GM12872 (cell line): ENCODE data around the gene MLST8.

Source experiments
- TF ChIP-seq, protein P1 (sequence below): IDR thresholded peaks from 3 replicates; pipeline ENCODE4 v1.5.1; 2011; ENCODE audit warnings: low read depth, mild to moderate bottlenecking, low read length, moderate library complexity; ENCODE audit not compliant: insufficient read depth

MLST8 gene

DNA sequence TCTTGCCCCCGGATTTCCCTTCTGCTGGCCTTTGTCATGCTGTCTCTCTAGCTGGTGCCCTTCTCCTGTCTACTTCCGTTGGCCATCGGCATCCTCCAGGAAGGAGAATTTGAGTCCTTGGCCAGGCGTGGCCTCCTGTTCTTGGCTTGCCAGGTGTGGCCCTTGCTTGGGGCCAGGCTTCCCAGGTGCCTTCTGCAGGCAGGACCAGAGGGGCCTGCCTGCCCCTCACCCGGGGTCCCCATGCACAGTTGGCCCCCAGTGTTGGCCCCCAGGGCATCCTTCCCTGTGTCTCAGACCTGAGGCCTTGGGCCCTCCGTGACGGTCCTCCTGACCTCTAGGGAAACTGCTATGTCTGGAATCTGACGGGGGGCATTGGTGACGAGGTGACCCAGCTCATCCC is 2.6 kb downstream of the MLST8 start:
- TF ChIP-seq, protein P1, sequence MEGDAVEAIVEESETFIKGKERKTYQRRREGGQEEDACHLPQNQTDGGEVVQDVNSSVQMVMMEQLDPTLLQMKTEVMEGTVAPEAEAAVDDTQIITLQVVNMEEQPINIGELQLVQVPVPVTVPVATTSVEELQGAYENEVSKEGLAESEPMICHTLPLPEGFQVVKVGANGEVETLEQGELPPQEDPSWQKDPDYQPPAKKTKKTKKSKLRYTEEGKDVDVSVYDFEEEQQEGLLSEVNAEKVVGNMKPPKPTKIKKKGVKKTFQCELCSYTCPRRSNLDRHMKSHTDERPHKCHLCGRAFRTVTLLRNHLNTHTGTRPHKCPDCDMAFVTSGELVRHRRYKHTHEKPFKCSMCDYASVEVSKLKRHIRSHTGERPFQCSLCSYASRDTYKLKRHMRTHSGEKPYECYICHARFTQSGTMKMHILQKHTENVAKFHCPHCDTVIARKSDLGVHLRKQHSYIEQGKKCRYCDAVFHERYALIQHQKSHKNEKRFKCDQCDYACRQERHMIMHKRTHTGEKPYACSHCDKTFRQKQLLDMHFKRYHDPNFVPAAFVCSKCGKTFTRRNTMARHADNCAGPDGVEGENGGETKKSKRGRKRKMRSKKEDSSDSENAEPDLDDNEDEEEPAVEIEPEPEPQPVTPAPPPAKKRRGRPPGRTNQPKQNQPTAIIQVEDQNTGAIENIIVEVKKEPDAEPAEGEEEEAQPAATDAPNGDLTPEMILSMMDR: no peak

DNA sequence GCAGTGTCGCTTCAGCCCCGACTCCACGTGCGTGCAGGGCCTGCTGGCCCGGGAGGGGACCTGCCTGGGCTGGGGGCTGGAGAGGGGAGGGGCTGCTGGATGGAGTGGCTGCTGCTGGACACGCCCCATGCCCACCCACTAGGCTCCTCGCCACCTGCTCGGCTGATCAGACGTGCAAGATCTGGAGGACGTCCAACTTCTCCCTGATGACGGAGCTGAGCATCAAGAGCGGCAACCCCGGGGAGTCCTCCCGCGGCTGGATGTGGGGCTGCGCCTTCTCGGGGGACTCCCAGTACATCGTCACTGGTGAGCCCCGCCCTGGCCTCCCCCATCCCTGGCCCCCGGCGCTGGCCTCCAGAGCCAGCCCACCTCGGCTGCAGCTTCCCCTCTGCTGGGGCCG is 3.1 kb downstream of the MLST8 start:
- TF ChIP-seq, protein P1: no peak

DNA sequence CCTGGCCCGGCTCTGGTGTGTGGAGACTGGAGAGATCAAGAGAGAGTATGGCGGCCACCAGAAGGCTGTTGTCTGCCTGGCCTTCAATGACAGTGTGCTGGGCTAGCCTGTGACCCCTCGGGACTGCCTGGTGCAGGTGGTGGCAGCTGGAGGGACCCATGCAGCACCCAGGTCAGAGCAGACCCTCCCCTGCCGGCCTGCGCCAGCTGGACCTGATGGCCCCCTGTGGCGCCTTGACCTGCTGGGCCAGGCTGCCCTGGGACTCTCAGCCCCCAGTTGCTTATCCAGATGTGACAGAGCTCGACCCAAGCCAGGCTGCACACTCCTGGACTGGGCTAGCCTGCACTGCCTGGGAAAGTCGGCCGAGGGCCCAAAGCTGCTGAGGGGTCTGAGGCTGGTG is 3.5 kb downstream of the MLST8 start:
- TF ChIP-seq, protein P1: no peak

DNA sequence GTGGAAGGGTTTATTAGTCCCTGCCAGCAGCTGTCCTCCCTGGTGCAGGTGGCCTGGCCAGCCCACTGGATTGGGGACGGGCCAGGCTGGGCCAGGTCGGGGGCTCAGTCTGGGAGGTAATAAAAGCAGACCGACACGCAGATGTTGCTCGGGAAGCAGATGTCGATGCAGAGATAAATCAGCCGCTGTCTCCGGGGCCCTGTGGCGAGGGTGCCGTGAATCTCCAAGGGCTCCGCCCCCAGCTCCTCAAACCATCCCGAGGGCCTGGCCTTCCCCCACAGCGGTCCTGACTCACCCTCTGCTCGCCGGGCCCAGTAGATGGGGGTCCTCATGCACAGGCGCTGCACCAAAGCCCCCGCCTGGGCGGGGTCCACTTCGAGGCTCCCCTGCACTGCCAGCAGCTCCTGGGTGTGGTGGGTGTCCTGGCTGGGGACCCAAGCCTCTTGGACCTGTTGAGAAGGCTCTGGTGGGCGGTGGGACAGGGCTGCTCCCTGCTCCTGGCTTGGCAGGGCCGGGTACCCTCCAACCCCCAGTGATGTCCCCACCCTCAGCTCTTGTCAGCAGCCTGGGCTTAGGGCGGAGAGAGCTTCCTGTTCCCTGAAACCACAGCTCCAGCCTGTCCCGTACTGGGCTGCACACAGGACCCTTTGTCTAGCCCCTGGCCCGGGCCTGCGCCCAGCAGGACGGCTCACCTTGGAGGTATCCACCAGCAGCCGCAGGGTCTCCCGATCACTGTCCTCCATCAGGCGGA is 4.2 kb downstream of the MLST8 start:
- TF ChIP-seq, protein P1: no peak

DNA sequence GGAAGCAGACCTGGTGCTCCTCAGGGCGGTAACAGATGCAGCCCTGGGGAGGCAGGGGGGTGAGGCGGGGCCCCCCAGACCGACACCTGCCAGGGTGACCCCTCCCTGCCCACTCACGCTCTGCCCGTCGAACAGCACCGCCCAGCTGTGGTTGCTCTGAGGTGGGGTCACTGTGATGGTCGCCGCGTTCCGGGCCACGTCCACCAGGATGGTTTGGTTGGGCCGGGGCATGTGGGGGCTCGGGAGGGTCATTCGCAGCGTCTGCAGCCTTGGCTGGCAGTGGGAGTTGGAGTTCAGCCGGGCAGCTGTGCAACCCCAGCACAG is 4.7 kb downstream of the MLST8 start:
- TF ChIP-seq, protein P1: no peak

DNA sequence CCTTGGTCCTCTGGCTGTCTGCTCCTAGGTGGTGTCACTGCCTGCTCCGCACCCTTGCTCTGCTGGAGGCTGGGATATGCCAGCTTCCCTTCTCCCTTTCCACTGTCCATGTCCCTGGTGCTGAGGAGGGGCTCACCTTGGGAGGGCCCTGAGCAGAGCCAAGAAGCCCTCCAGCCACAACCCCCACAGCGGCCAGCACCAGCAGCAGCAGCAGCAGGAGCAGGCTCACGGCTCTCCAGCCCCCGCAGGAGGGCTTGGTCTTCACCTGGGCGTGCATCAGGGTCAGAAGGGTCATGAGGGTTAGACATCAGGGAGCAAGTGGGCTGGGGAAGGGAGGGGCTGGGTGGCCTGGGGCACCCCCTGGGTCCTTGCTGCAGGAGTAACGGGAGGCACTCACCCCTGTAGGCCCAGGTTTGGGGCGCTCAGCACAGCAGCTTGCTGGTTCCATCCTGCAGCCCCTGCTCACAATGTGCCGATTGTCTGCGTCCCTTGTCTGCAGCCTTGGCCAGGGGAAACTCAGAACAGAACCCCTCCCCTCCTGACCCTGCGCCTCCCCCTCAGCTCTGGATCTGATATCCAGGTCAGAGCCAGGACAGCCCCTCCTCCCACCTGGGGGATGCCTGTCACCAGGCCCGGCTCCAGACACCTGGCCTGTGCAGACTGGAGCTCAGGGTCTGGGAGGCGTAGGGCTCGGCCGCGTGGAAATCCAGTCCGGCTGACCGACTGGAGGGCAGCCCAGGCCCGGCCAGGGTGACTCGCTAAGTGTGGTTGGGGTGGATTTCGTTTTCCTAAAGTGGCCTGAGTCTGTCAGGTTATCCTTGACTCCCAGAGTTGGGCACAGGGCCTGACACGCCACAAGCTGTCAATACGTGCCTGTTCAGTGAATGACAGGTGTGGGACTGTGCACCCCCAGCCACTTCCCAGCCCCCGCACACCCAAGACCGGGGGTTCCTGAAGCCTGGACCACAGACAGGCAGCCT is 5.4 kb downstream of the MLST8 start, which contains the start of gene BRICD5:
BRICD5 (minus strand) TSS at position 478 of the 980 bp plus-strand sequence; CDS start at position 448, 30 bp downstream.
- TF ChIP-seq, protein P1: no peak

DNA sequence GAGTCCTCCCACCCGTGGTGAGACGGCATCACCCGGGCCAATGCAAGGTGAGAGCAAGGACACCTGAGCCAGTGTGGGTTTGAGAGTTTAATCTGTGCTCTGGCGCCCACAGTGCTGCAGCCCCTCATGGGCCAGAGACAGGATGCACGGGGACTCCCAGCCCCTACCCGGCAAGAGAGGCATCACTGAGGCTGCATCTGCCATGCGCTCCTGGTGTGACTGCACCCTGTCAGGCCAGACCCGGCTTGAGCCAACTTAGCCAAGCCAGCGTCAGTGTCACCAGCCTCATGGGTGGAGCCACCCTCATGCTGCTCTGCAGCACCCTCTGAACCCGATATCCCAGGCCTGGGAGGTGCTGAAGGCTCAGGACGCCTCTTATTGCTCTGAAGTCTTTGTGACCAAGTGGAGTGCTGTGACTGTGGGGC is 6.7 kb downstream of the MLST8 start:
- TF ChIP-seq, protein P1: no peak
